H9 (cell line): ENCODE data around the gene TRA2B. TPM values are rescaled to one million over a fixed set of nuclear protein-coding genes. Genes with fewer than 3 reads are reported as not detected.

ENCODE experiments used
- DNase-seq: peaks from one replicate; pipeline ENCODE4 v3.0.0-alpha.2; 2017
- H2AFZ ChIP-seq: one replicate; pipeline ENCODE4 v1.6.1; 2013; ENCODE audit warnings: mild to moderate bottlenecking, low read length, control low read depth, moderate library complexity
- H2AK5ac ChIP-seq: 2 replicates; pipeline ENCODE4 v1.6.1; 2013; ENCODE audit warnings: low read length, control low read depth, mixed read lengths; ENCODE audit not compliant: insufficient read length
- H2BK120ac ChIP-seq: one replicate; pipeline ENCODE4 v1.6.1; 2013; ENCODE audit warnings: low read depth, mild to moderate bottlenecking, low read length, control low read depth, inconsistent platforms; ENCODE audit not compliant: poor library complexity, severe bottlenecking
- H2BK12ac ChIP-seq: 2 replicates; pipeline ENCODE4 v1.6.1; 2013; ENCODE audit warnings: low read length, control low read depth, mixed read lengths, low read depth; ENCODE audit not compliant: insufficient read length
- H2BK15ac ChIP-seq: 2 replicates; pipeline ENCODE4 v1.6.1; 2013; ENCODE audit warnings: low read depth, low read length, control low read depth
- H2BK20ac ChIP-seq: one replicate; pipeline ENCODE4 v1.6.1; 2013; ENCODE audit warnings: low read depth, mild to moderate bottlenecking, low read length, control low read depth, inconsistent platforms; ENCODE audit not compliant: poor library complexity, severe bottlenecking
- H2BK5ac ChIP-seq: 2 replicates; pipeline ENCODE4 v1.6.1; 2013; ENCODE audit warnings: low read length, control low read depth, mixed read lengths; ENCODE audit not compliant: insufficient read length
- H3K14ac ChIP-seq: 2 replicates; pipeline ENCODE4 v1.6.1; 2013; ENCODE audit warnings: low read length, control low read depth; ENCODE audit not compliant: insufficient read depth
- H3K18ac ChIP-seq: 2 replicates; pipeline ENCODE4 v1.6.1; 2013; ENCODE audit warnings: low read depth, mild to moderate bottlenecking, mixed read lengths, low read length, control low read depth; ENCODE audit not compliant: insufficient read length
- H3K23ac ChIP-seq: 2 replicates; pipeline ENCODE4 v1.6.1; 2013; ENCODE audit warnings: low read length, control low read depth, mixed read lengths, low read depth; ENCODE audit not compliant: insufficient read length
- H3K23me2 ChIP-seq: 2 replicates; pipeline ENCODE4 v1.6.1; 2013; ENCODE audit warnings: low read depth, mild to moderate bottlenecking, mixed read lengths, low read length, control low read depth; ENCODE audit not compliant: insufficient read length, poor library complexity, severe bottlenecking
- H3K27ac ChIP-seq: 2 replicates; pipeline ENCODE4 v1.5.1; 2013; ENCODE audit warnings: low read length, control low read depth, mixed read lengths, low read depth; ENCODE audit not compliant: insufficient read length
- H3K27me3 ChIP-seq: 2 replicates; pipeline ENCODE4 v1.6.1; 2013; ENCODE audit warnings: low read length, control low read depth, inconsistent platforms; ENCODE audit not compliant: insufficient read depth
- H3K4ac ChIP-seq: 2 replicates; pipeline ENCODE4 v1.6.1; 2013; ENCODE audit warnings: low read depth, mild to moderate bottlenecking, control low read depth, inconsistent platforms, low read length, moderate library complexity
- H3K4me1 ChIP-seq: 2 replicates; pipeline ENCODE4 v1.6.1; 2013; ENCODE audit warnings: low read length, control low read depth, inconsistent platforms; ENCODE audit not compliant: insufficient read depth
- H3K4me2 ChIP-seq: 2 replicates; pipeline ENCODE4 v1.6.1; 2013; ENCODE audit warnings: low read length, control low read depth, mixed read lengths; ENCODE audit not compliant: insufficient read length, insufficient read depth
- H3K56ac ChIP-seq: 2 replicates; pipeline ENCODE4 v1.6.1; 2013; ENCODE audit warnings: low read depth, mild to moderate bottlenecking, mixed read lengths, low read length, control low read depth; ENCODE audit not compliant: insufficient read length
- H3K79me1 ChIP-seq: 2 replicates; pipeline ENCODE4 v1.6.1; 2013; ENCODE audit warnings: low read depth, mild to moderate bottlenecking, moderate library complexity, low read length, control low read depth, inconsistent platforms; ENCODE audit not compliant: insufficient read depth, poor library complexity, severe bottlenecking
- H3K79me2 ChIP-seq: 2 replicates; pipeline ENCODE4 v1.6.1; 2013; ENCODE audit warnings: low read length, control low read depth, inconsistent platforms; ENCODE audit not compliant: insufficient read depth
- H3K9ac ChIP-seq: 2 replicates; pipeline ENCODE4 v1.6.1; 2013; ENCODE audit warnings: low read length, control low read depth, mixed read lengths; ENCODE audit not compliant: insufficient read length; ENCODE audit errors: extremely low read depth
- H3K9me3 ChIP-seq: one replicate; pipeline ENCODE4 v1.6.1; 2013; ENCODE audit warnings: low read depth, low read length, inconsistent platforms; ENCODE audit not compliant: control insufficient read depth
- H3T11ph ChIP-seq: one replicate; pipeline ENCODE4 v1.6.1; 2013; ENCODE audit warnings: mild to moderate bottlenecking, low read length, control low read depth, inconsistent platforms
- H4K20me1 ChIP-seq: one replicate; pipeline ENCODE4 v1.6.1; 2013; ENCODE audit not compliant: control insufficient read depth, insufficient read length, insufficient read depth
- H4K5ac ChIP-seq: 2 replicates; pipeline ENCODE4 v1.6.1; 2013; ENCODE audit warnings: low read depth, mild to moderate bottlenecking, mixed read lengths, low read length, control low read depth; ENCODE audit not compliant: insufficient read length
- H4K8ac ChIP-seq: replicated peaks from 2 replicates; pipeline ENCODE4 v1.6.1; 2013; ENCODE audit warnings: low read length, control low read depth, mixed read lengths, low read depth; ENCODE audit not compliant: insufficient read length
- H4K91ac ChIP-seq: 2 replicates; pipeline ENCODE4 v1.6.1; 2013; ENCODE audit warnings: low read depth, mild to moderate bottlenecking, moderate library complexity, mixed read lengths, low read length, control low read depth; ENCODE audit not compliant: insufficient read length
- H3K27ac Mint-ChIP-seq, 3 experiments: 2 replicates in 2 of 3; 3 replicates in 1 of 3; pipeline ENCODE4 v1.8.0; 2020 to 2021; ENCODE audit warnings: mixed read lengths in 3 of 3, mild to moderate bottlenecking in 1 of 3, moderate library complexity in 1 of 3
- H3K27me3 Mint-ChIP-seq: 2 replicates; pipeline ENCODE4 v1.8.0; 2021; ENCODE audit warnings: low read depth, mild to moderate bottlenecking, moderate library complexity, mixed read lengths
- H3K36me3 Mint-ChIP-seq, 3 experiments: 2 replicates in 2 of 3; 3 replicates in 1 of 3; pipeline ENCODE4 v1.8.0; 2020 to 2021; ENCODE audit warnings: low read depth in 3 of 3, mixed read lengths in 3 of 3; ENCODE audit not compliant: insufficient read depth in 1 of 3
- H3K4me1 Mint-ChIP-seq, 2 experiments: 2 replicates each; pipeline ENCODE4 v1.8.0; 2020; ENCODE audit warnings: mixed read lengths in 2 of 2
- H3K4me3 Mint-ChIP-seq, 2 experiments: 2 replicates in 1 of 2; 3 replicates in 1 of 2; pipeline ENCODE4 v1.8.0; 2020 to 2021; ENCODE audit warnings: mild to moderate bottlenecking in 2 of 2, mixed read lengths in 2 of 2, moderate library complexity in 1 of 2
- H3K9me3 Mint-ChIP-seq, 2 experiments: 2 replicates in 1 of 2; 3 replicates in 1 of 2; pipeline ENCODE4 v1.8.0; 2020; ENCODE audit warnings: mild to moderate bottlenecking in 2 of 2, mixed read lengths in 2 of 2, moderate library complexity in 1 of 2
- CTCF ChIP-seq: fragments of 200-600 bp; sonication (generic); conservative IDR thresholded peaks from 3 replicates; pipeline ENCODE4 v1.8.0; 2021; ENCODE audit warnings: antibody characterized with exemption, mild to moderate bottlenecking
- WGBS: extraction: QIAGEN DNeasy Blood & Tissue Kit; methylation state at CpG from one replicate; pipeline ENCODE4 v1.1.7; 2013; ENCODE audit warnings: missing lambda C conversion rate, low lambda C conversion rate, mixed read lengths; ENCODE audit not compliant: insufficient read length; ENCODE audit errors: extremely low coverage; 5-methylcytosine and 5-hydroxymethylcytosine counted together
- total RNA-seq: library from RNA; stranded (reverse); gene quantifications from 2 replicates; pipeline ENCODE4 v1.2.1, GENCODE V29; 2021

The TRA2B gene
- total RNA-seq, 1 experiment from 2014 or later: 344 TPM

GRCh38 chr3:185982632-185983031 lies 44.8 kb upstream of the TRA2B start:
- no peak overlapping the region for H3K18ac ChIP-seq
- H3K14ac ChIP-seq: no peak overlapping the region
- no peak overlapping the region for H3K23ac ChIP-seq
- Mint-ChIP-seq H3K36me3 (no peaks in the 10 kb centered on the region; a peak in 1 of 7 replicates), H3K4me3 (no peak overlapping the region), H3K4me1 (peaks cover 2 to 3% of the 10 kb centered on the region in 2 experiments; a peak in 2 of 4 replicates), H3K27me3 (peaks cover 29% of the 10 kb centered on the region), H3K27ac (no peak overlapping the region), H3K9me3 (no peaks in the 10 kb centered on the region; a peak in 1 of 5 replicates)
- H2AFZ ChIP-seq: no peak overlapping the region
- no peak overlapping the region for H3K4ac ChIP-seq
- H2BK15ac ChIP-seq: no peak overlapping the region
- H2BK120ac ChIP-seq: no peak overlapping the region
- H2AK5ac ChIP-seq: no peak overlapping the region
- H3K4me2 ChIP-seq: no peak overlapping the region
- no peaks in the 10 kb centered on the region for H4K20me1 ChIP-seq
- no peak overlapping the region for H2BK12ac ChIP-seq
- H4K5ac ChIP-seq: no peak overlapping the region
- H3K27me3 ChIP-seq: no peaks in the 10 kb centered on the region
- no peaks in the 10 kb centered on the region for H3K79me2 ChIP-seq
- peaks cover 2% of the 10 kb centered on the region for H3K23me2 ChIP-seq
- no peaks in the 10 kb centered on the region for H3K4me1 ChIP-seq
- H3K79me1 ChIP-seq: no peaks in the 10 kb centered on the region
- no peak for TF ChIP-seq CTCF
- H3K9ac ChIP-seq: no peak overlapping the region
- DNase-seq: no peak
- no peak overlapping the region for H4K8ac ChIP-seq
- H3K27ac ChIP-seq: no peak overlapping the region
- no peaks in the 10 kb centered on the region for H3K9me3 ChIP-seq
- H4K91ac ChIP-seq: no peak overlapping the region
- H3K56ac ChIP-seq: no peak overlapping the region
- no CpG with 5 or more reads among the region's 3 CpGs for WGBS
- no peak overlapping the region for H2BK5ac ChIP-seq
- H3T11ph ChIP-seq: no peak overlapping the region
- no peak overlapping the region for H2BK20ac ChIP-seq
